Cortex of kidney (tissue), 1 donor: Measurements from ENCODE around the gene BLOC1S1.

Experiments used
- DNase-seq: peaks from one replicate; lab custom pipeline; 2025; lab: John Stamatoyannopoulos, UW

Gene BLOC1S1

GRCh38 chr12:55711786-55712553, 3.9 kb upstream of the BLOC1S1 start:
- DNase-seq: no peak

- DNase-seq: no peak
These were observed 3.0 kb upstream of the BLOC1S1 start for GRCh38 chr12:55712700-55713415.

- no peak for DNase-seq
These were observed 2.1 kb upstream of the BLOC1S1 start for GRCh38 chr12:55713721-55714120.

- DNase-seq: no peak
These were observed 579 bp upstream of the BLOC1S1 start for GRCh38 chr12:55715169-55715764.

- no peak for DNase-seq
These were observed 724 bp downstream of the BLOC1S1 start for GRCh38 chr12:55716582-55716957.

- DNase-seq: no peak
These were observed 1.5 kb downstream of the BLOC1S1 start for GRCh38 chr12:55717011-55718007.

GRCh38 chr12:55718015-55718414, 2.2 kb downstream of the BLOC1S1 start:
- DNase-seq: no peak

GRCh38 chr12:55718624-55719275, 2.9 kb downstream of the BLOC1S1 start:
- DNase-seq: no peak

- no peak for DNase-seq
These were observed 3.5 kb downstream of the BLOC1S1 start for GRCh38 chr12:55719371-55719770.

- no peak for DNase-seq
These were observed 4.3 kb downstream of the BLOC1S1 start, which contains the start of gene RDH5 for GRCh38 chr12:55720071-55720564. Gene RDH5 (plus strand): TSS chr12:55720393. CDS start chr12:55721185, 792 bp downstream.

- no peak for DNase-seq
These were observed 5.1 kb downstream of the BLOC1S1 start for GRCh38 chr12:55720894-55721444.

GRCh38 chr12:55721601-55722213, 5.9 kb downstream of the BLOC1S1 start:
- DNase-seq: no peak

GRCh38 chr12:55722948-55723347, 7.1 kb downstream of the BLOC1S1 start:
- no peak for DNase-seq

- DNase-seq: no peak
These were observed 7.8 kb downstream of the BLOC1S1 start for GRCh38 chr12:55723516-55724225.

GRCh38 chr12:55724226-55724939, 8.5 kb downstream of the BLOC1S1 start:
- no peak for DNase-seq

GRCh38 chr12:55724940-55725309, 9.1 kb downstream of the BLOC1S1 start:
- no peak for DNase-seq

- DNase-seq: no peak
These were observed 9.7 kb downstream of the BLOC1S1 start for GRCh38 chr12:55725556-55725955.

- DNase-seq: no peak
These were observed 11.1 kb downstream of the BLOC1S1 start for GRCh38 chr12:55726971-55727370.

- DNase-seq: no peak
These were observed 11.9 kb downstream of the BLOC1S1 start for GRCh38 chr12:55727643-55728185.
